GM21367 (cell line): Measurements from ENCODE around the gene AMOTL1.

Experiments used
- ATAC-seq: cut with Tn5 transposase; IDR thresholded peaks from one replicate; pipeline ENCODE4 v1.9.1; 2021; ENCODE audit not compliant: unreplicated experiment

AMOTL1 gene

GRCh38 chr11:94814272-94814976 is 46.3 kb downstream of the AMOTL1 start:
- no peak for ATAC-seq

GRCh38 chr11:94815705-94816344 is 47.7 kb downstream of the AMOTL1 start:
- ATAC-seq = no peak

- no peak for ATAC-seq
Measured at GRCh38 chr11:94820480-94820879, 52.3 kb downstream of the AMOTL1 start.

GRCh38 chr11:94821439-94821838 is 53.3 kb downstream of the AMOTL1 start:
- no peak for ATAC-seq

GRCh38 chr11:94822080-94822479 is 53.9 kb downstream of the AMOTL1 start:
- no peak for ATAC-seq

- no peak for ATAC-seq
Measured at GRCh38 chr11:94823102-94823732, 55.1 kb downstream of the AMOTL1 start.

GRCh38 chr11:94825031-94825430 is 56.9 kb downstream of the AMOTL1 start:
- ATAC-seq = no peak

GRCh38 chr11:94825481-94825880 is 57.3 kb downstream of the AMOTL1 start:
- no peak for ATAC-seq

GRCh38 chr11:94826415-94826814 is 58.3 kb downstream of the AMOTL1 start:
- no peak for ATAC-seq

- ATAC-seq = no peak
Measured at GRCh38 chr11:94828088-94828487, 59.9 kb downstream of the AMOTL1 start.

- no peak for ATAC-seq
Measured at GRCh38 chr11:94830722-94831510, 62.8 kb downstream of the AMOTL1 start.

- ATAC-seq = no peak
Measured at GRCh38 chr11:94831529-94831928, 63.4 kb downstream of the AMOTL1 start.

- no peak for ATAC-seq
Measured at GRCh38 chr11:94832604-94833235, 64.6 kb downstream of the AMOTL1 start.

- ATAC-seq = no peak
Measured at GRCh38 chr11:94834911-94835593, 66.9 kb downstream of the AMOTL1 start.

- ATAC-seq = no peak
Measured at GRCh38 chr11:94835594-94835927, 67.4 kb downstream of the AMOTL1 start.

- ATAC-seq = no peak
Measured at GRCh38 chr11:94837317-94837716, 69.2 kb downstream of the AMOTL1 start.

GRCh38 chr11:94838027-94838731 is 70.0 kb downstream of the AMOTL1 start:
- ATAC-seq = no peak

GRCh38 chr11:94840209-94840608 is 72.1 kb downstream of the AMOTL1 start:
- no peak for ATAC-seq

- ATAC-seq = no peak
Measured at GRCh38 chr11:94844031-94844430, 75.9 kb downstream of the AMOTL1 start.

GRCh38 chr11:94845622-94846021 is 77.5 kb downstream of the AMOTL1 start:
- no peak for ATAC-seq
